Epithelial cell of esophagus (primary cell): ENCODE measurements around the gene RTN4IP1.

ENCODE experiments used
- DNase-seq: peaks from one replicate; pipeline ENCODE4 v3.0.0; 2010; ENCODE audit warnings: low read depth
- H3K4me3 ChIP-seq: 2 replicates; pipeline ENCODE4 v1.5.1; 2011; ENCODE audit warnings: mild to moderate bottlenecking, low read length, control low read depth
- CTCF ChIP-seq: IDR thresholded peaks from 2 replicates; pipeline ENCODE4 v1.5.1; 2011; ENCODE audit warnings: low read depth, mild to moderate bottlenecking, low read length, control low read depth, inconsistent platforms; ENCODE audit not compliant: insufficient read depth; ENCODE audit errors: missing control alignments

RTN4IP1 gene

GRCh38 chr6:106572436-106572835, 56.9 kb downstream of the RTN4IP1 start:
- no peak for TF ChIP-seq CTCF
- DNase-seq: no peak
- no peak overlapping the region for H3K4me3 ChIP-seq

DNA sequence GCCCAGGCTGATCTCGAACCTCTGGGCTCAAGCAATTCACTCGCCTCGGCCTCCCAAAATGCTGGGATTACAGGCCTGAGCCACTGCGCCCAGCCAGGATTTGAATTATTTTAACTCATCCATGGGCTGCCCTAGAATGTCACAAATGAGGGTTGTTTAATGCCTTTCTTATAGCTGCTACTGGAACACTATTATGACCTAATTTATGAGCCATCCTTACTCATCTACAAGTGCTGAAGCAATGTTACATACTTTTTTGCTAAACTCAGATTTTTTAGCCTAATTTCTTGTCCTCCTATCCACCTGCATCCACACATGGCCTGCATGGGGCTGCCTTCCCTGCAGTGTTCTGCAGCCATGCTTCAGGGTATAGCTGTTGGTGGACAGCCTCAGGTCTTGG, 59.9 kb downstream of the RTN4IP1 start:
- no peak overlapping the region for H3K4me3 ChIP-seq
- no peak for DNase-seq
- no peak for TF ChIP-seq CTCF

- TF ChIP-seq CTCF: no peak
- DNase-seq: peak; percentile 61
These were observed 60.8 kb downstream of the RTN4IP1 start for GRCh38 chr6:106568530-106568929.

DNA sequence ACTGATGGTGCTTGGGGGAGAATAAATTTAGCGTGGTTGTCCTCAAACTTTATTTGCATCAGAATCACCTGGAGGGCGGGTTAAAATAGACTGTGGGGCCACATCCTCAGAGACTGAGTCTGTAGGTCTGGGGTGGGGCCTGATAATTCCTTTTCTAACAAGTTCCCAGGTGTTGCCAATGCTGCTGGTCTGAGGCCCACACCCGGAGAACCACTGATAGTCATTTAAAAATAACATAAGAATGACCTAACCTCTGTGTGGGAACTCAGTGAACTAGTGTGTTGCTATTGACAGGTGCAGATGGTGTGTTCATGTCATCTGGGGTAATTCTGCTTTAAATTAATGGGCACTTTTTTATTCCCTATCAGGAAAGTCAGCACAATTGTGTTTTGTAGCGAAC, 64.8 kb downstream of the RTN4IP1 start:
- TF ChIP-seq CTCF: no peak
- H3K4me3 ChIP-seq: no peak overlapping the region
- no peak for DNase-seq

More at GRCh38 chr6:106568530-106568929, 60.8 kb downstream of the RTN4IP1 start:
- no peak overlapping the region for H3K4me3 ChIP-seq

DNA sequence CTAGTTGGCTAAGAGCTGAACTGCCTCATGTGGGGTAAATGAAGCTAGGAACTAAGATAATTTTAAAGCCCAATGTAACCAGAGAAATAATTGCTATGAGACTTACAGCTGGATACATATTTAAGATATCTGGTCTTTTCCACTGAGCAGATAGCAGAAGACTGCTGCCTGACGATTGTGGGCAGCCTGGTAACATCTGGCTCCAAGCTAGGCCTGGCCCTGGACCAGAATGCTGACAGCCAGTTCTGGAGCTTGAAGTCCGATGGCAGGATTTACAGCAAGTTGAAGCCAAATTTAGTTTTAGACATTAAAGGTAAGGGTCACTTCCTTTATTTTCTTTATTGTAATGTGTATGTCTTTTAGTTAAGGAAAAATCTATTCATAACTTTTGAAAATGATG, 65.7 kb downstream of the RTN4IP1 start:
- no peak for TF ChIP-seq CTCF
- DNase-seq: no peak
- H3K4me3 ChIP-seq: no peak overlapping the region

DNA sequence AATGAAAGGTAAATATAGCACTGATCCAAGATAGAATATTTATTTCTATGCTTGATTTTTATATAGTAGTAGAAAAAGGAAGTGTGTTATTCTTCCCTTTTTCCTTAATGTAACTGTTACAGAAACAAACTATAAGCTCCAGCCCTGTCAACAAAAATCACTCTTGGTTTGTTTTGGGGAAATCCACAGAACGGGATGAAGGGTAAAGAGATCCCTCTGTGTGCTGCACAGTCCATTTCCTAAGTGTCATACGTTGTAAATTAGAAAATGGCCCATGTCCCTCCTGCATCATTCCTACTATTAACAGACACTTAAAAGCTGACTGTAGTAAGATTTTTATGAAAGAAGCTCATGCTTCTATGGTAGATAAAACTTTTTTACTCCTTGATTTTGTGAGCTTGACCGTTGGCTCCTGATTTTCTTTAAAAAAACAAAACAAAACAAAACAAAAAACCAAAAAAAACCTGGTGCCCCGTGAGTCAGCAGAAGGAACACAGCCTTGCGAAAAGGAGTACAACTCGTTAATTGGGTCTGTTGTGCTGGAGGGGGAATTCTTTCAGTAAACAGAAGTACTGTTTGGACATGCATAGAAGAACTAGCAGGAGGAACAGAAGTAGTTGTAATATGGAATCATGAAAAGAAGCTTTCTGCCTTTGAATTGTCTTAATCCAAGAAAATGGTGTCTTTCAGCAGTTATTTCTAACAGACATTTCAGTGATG, 67.5 kb downstream of the RTN4IP1 start:
- TF ChIP-seq CTCF: no peak
- peak; percentile 84 for DNase-seq
- no peak overlapping the region for H3K4me3 ChIP-seq
